Mesothelial cell of epicardium (in vitro differentiated cells): ENCODE data around the gene NMT2. TPM values are rescaled to one million over a fixed set of nuclear protein-coding genes. Genes with fewer than 3 reads are reported as not detected.

Experiments used
- DNase-seq, 2 experiments: peaks; one replicate each; pipeline ENCODE4 v3.0.0; 2021; ENCODE audit warnings: low spot score in 2 of 2; ENCODE audit not compliant: unreplicated experiment in 2 of 2
- H3K27ac Mint-ChIP-seq: 2 replicates; pipeline ENCODE4 v1.8.0; 2021; ENCODE audit warnings: mixed read lengths
- H3K27me3 Mint-ChIP-seq: 2 replicates; pipeline ENCODE4 v1.8.0; 2021; ENCODE audit warnings: low read depth, mixed read lengths
- H3K36me3 Mint-ChIP-seq: 2 replicates; pipeline ENCODE4 v1.8.0; 2021; ENCODE audit warnings: mixed read lengths
- H3K4me1 Mint-ChIP-seq: 2 replicates; pipeline ENCODE4 v1.8.0; 2021; ENCODE audit warnings: mixed read lengths
- H3K4me3 Mint-ChIP-seq: 2 replicates; pipeline ENCODE4 v1.8.0; 2021; ENCODE audit warnings: mild to moderate bottlenecking, moderate library complexity, mixed read lengths
- H3K9me3 Mint-ChIP-seq: 2 replicates; pipeline ENCODE4 v1.8.0; 2021; ENCODE audit warnings: mixed read lengths
- total RNA-seq: library from RNA; stranded (reverse); gene quantifications from 3 replicates; pipeline ENCODE4 v1.2.1, GENCODE V29; 2021
- TF ChIP-seq, protein P1 (sequence below): fragments of 200-600 bp; sonication (generic); IDR thresholded peaks from one replicate; pipeline ENCODE4 v1.5.0; 2021; ENCODE audit warnings: antibody characterized with exemption; ENCODE audit not compliant: unreplicated experiment

The NMT2 gene
- total RNA-seq, 1 donor from 2014 or later: 21.9 TPM

DNA sequence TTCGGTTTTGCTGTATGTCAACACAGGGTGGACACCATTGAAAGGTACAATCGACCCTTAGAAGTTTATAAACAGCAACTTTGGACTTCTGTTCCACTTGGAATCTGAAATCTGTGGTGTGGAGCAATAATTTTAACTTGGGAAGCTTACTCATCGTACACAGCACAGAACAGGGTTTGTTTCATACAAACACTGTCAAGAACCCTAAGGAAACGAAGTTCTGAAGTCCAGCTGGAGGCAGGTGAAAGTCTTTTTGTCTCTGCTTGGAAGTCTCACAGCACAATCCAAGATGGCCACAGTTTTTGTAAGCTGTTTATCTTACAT is 31.5 kb downstream of the NMT2 start:
- H3K4me3 Mint-ChIP-seq: no peak overlapping the region
- H3K27ac Mint-ChIP-seq: no peak overlapping the region
- no peak for DNase-seq
- H3K9me3 Mint-ChIP-seq: no peaks in the 10 kb centered on the region
- peaks cover 22% of the 10 kb centered on the region for H3K36me3 Mint-ChIP-seq
- peaks cover 11% of the 10 kb centered on the region for H3K4me1 Mint-ChIP-seq
- TF ChIP-seq, protein P1, sequence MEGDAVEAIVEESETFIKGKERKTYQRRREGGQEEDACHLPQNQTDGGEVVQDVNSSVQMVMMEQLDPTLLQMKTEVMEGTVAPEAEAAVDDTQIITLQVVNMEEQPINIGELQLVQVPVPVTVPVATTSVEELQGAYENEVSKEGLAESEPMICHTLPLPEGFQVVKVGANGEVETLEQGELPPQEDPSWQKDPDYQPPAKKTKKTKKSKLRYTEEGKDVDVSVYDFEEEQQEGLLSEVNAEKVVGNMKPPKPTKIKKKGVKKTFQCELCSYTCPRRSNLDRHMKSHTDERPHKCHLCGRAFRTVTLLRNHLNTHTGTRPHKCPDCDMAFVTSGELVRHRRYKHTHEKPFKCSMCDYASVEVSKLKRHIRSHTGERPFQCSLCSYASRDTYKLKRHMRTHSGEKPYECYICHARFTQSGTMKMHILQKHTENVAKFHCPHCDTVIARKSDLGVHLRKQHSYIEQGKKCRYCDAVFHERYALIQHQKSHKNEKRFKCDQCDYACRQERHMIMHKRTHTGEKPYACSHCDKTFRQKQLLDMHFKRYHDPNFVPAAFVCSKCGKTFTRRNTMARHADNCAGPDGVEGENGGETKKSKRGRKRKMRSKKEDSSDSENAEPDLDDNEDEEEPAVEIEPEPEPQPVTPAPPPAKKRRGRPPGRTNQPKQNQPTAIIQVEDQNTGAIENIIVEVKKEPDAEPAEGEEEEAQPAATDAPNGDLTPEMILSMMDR: no peak
- no peaks in the 10 kb centered on the region for H3K27me3 Mint-ChIP-seq

DNA sequence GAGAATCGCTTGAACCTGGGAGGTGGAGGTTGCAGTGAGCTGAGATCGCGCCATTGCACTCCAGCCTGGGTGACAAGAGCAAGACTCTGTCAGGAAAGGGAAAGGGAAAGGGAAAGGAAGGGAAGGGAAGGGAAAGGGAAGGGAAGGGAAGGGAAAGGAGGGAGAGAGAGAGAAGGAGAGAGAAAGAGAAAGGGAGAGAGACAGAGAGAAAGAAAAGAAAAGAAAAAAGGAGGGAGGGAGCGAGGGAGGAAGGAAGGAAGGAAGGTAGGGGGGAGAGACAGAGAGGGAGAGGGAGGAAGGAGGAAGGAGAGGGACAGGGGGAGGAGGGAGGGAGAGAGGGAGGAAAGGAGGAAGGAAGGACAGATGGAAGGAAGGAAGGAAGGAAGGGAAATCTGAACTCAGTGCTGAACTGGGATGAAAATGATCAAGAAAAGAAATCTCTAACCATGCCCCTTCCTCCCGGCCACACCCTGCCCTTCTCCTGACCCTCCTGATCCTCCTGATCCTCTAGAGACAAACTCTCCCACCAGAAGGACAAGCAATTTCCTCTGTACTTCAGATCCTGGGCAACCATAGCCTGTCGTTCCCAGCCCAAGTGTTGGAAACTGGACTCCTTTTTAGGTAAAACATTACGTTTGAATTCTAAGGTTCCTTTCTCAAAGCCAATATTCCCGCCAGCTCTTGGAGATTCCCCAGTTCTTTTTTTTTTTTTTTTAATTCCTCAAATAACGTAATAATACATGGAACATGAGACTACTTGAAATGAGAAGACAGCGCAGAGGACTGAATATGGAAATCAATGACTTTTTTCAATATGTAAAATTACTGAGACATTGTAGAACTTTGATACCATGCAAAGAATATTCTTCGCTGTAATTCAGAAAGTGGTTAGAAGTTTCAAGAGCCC is 32.1 kb downstream of the NMT2 start:
- Mint-ChIP-seq H3K36me3 (peaks cover 24% of the 10 kb centered on the region), H3K4me1 (peaks cover 5% of the 10 kb centered on the region), H3K27ac (no peak overlapping the region), H3K27me3 (no peaks in the 10 kb centered on the region), H3K4me3 (no peak overlapping the region), H3K9me3 (no peaks in the 10 kb centered on the region)
- TF ChIP-seq, protein P1: no peak
- DNase-seq: no peak

DNA sequence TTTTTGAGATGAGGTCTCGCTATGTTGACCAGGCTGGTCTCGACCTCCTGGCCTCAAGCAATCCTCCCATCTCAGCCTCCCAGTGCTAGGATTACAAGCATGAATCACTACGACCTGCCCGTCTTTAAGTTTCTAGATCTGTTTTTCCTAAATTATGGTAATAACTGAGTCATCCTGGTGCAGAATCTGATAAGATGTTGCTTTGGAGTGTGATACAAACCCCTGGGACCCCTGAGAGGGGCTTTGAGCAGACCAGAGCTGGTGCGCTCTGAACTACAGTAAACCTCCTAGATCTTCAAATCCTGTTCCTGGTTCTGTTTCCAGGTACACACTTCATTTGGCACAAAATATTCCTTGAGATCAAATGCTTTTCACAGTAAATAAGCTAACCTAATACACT is 37.2 kb downstream of the NMT2 start:
- no peak for DNase-seq
- TF ChIP-seq, protein P1: no peak
- no peak overlapping the region for H3K27ac Mint-ChIP-seq
- H3K36me3 Mint-ChIP-seq: peaks cover 43% of the 10 kb centered on the region
- no peak overlapping the region for H3K4me3 Mint-ChIP-seq
- H3K9me3 Mint-ChIP-seq: no peaks in the 10 kb centered on the region
- no peaks in the 10 kb centered on the region for H3K4me1 Mint-ChIP-seq
- H3K27me3 Mint-ChIP-seq: no peaks in the 10 kb centered on the region

DNA sequence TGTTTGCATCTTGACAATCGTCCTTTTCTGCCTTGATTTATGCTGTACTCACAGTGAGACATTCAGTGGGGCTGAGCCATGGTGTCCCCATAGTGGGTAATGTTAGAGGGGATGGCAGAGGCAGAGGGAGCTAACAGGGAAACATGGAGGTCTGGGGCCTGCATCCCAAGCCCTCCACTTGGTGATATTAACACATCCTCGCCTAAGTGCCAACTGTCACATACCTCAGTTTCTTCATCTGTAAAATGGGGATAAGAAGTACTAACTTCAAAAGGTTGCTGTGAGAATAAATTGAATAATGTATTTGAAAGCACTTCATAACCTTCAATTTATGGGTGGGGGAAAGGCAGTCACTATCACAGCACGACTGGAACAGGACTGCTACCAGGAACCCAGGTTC is 43.6 kb downstream of the NMT2 start:
- TF ChIP-seq, protein P1: no peak

DNA sequence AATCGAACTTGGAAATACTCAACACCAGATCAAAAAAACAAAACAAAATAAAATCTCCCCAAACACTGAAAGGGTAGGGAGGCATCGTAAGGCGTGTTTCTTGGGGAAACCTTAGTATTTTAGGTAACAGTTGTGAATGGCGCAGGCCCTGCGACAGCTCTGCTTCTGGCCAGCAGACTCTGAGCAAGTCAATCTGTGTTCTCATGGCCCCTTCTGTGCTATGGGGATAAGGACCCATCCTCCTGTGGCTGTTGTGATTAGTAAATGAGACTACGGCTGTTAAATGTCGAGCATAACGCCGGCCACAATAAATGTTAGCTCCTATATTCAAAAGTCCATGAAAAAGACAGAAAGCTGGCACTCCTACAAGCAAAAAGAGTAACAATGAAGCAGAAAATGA is 44.3 kb downstream of the NMT2 start:
- no peaks in the 10 kb centered on the region for H3K27me3 Mint-ChIP-seq

More for the DNA sequence above, 43.6 kb downstream of the NMT2 start:
- no peaks in the 10 kb centered on the region for H3K9me3 Mint-ChIP-seq
- no peak overlapping the region for H3K4me3 Mint-ChIP-seq
- H3K27me3 Mint-ChIP-seq: no peaks in the 10 kb centered on the region
- no peak overlapping the region for H3K27ac Mint-ChIP-seq
- peaks cover 2% of the 10 kb centered on the region for H3K4me1 Mint-ChIP-seq
- no peak for DNase-seq
- peaks cover 26% of the 10 kb centered on the region for H3K36me3 Mint-ChIP-seq

More for the DNA sequence above, 44.3 kb downstream of the NMT2 start:
- TF ChIP-seq, protein P1: no peak
- Mint-ChIP-seq H3K4me1 (peaks cover 2% of the 10 kb centered on the region), H3K36me3 (peaks cover 29% of the 10 kb centered on the region), H3K9me3 (no peaks in the 10 kb centered on the region), H3K27ac (peak overlapping the region; percentile 47), H3K4me3 (no peak overlapping the region)
- DNase-seq: no peak
